ENCODE results near the gene SPATA2. TPM values are rescaled to one million over a fixed set of nuclear protein-coding genes. Genes with fewer than 3 reads are reported as not detected.

The SPATA2 gene
- total RNA-seq, 1 donor from 2014 or later, result 8.0 TPM

DNA sequence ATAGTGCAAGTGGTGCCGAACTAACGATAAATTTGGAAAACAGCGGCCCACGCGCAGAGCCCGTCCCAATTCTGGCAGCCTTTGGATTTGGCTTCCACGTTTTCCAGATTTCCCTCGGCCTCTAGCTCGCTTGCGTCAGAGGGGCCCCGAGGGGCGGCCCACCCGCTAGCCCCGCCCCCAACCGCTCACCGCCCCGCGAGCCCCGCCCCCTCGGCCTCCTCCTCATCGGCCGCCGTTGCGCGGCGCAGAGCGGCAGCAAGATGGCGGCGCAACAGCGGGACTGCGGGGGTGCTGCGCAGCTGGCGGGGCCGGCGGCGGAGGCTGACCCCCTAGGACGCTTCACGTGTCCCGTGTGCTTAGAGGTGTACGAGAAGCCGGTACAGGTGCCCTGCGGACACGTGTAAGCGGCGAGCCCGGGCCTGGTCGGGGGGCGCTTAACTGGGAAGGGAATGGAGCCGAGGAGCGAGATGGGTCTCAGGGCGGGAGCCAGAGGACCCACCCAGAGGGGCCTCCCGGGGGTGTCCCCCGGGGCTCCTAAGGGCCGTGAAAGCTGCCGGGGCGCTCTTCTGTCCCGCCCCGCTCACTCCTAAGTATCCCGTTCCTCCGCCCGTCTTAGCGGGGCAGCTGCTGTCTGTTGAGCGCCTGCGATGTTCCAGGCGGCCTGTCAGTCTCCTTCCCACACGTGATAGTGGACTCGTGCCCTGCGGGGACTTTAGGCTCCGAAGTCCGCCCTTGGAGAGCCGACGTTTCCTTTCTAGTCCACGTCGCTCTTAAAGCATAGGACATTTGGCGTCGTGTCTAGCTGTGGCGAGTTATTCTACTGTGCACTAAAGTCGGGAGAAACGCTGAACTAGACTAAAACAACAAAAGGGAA, 21.1 kb upstream of the SPATA2 start, which contains the start of gene RNF114:
TSS of gene RNF114 (plus strand) at position 245 of the 874 bp plus-strand sequence. CDS start at position 261, 16 bp downstream.
- peak; percentile 86 to 94 for DNase-seq (ENCODE audit: low spot score in 2 of 2, unreplicated experiment in 2 of 2)
- TF ChIP-seq, protein P1, sequence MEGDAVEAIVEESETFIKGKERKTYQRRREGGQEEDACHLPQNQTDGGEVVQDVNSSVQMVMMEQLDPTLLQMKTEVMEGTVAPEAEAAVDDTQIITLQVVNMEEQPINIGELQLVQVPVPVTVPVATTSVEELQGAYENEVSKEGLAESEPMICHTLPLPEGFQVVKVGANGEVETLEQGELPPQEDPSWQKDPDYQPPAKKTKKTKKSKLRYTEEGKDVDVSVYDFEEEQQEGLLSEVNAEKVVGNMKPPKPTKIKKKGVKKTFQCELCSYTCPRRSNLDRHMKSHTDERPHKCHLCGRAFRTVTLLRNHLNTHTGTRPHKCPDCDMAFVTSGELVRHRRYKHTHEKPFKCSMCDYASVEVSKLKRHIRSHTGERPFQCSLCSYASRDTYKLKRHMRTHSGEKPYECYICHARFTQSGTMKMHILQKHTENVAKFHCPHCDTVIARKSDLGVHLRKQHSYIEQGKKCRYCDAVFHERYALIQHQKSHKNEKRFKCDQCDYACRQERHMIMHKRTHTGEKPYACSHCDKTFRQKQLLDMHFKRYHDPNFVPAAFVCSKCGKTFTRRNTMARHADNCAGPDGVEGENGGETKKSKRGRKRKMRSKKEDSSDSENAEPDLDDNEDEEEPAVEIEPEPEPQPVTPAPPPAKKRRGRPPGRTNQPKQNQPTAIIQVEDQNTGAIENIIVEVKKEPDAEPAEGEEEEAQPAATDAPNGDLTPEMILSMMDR (IDR thresholded peaks at IDR 0.05; ENCODE audit: unreplicated experiment), result no peak
- Mint-ChIP-seq H3K4me3 (peak within 1 kb of the TSS; percentile 89), H3K9me3 (no peaks in the 10 kb centered on the region), H3K27me3 (ENCODE audit: low read depth) (no peaks in the 10 kb centered on the region), H3K27ac (peak within 1 kb of the TSS; percentile 89), H3K4me1 (peaks cover 25% of the 10 kb centered on the region), H3K36me3 (peaks cover 8% of the 10 kb centered on the region)

DNA sequence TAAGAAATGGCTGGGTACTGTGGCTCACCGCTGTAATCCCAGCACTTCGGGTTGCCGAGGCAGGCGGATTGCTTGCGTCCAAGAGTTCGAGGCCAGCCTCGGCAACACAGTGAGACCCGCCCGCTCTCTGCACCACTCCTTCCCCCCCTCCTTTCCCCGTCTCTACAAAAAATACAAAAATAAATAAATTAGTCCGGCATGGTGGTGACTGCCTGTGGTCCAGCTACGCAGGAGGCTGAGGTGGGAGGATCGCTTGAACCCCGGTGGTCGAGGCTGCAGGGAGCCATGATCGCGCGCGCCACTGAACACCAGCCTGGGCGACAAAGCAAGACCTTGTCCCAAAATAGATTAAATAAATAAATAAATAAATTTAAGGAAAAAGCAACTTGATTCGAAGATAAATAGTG, 20.4 kb upstream of the SPATA2 start:
- Mint-ChIP-seq H3K4me3 (peak overlapping the region; percentile 89), H3K27me3 (ENCODE audit: low read depth) (no peaks in the 10 kb centered on the region)

DNA sequence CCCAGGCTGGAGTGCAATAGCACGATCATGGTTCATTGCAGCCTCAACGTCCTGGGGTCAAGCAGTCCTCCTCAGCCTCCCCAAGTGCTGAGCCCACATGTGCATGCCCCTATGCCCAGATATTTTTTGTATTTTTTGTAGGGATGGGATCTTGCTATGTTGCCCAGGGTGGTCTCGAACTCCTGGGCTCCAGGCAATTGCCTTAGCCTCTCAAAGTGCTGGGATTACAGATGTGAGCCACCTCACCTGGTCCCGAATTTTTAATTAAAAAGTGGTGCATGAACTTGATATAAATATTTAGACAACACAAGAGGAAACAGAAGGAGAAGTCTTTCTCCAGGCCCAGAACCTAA, 13.8 kb upstream of the SPATA2 start:
- no peak overlapping the region for H3K4me3 Mint-ChIP-seq
- H3K9me3 Mint-ChIP-seq, result peaks cover 5% of the 10 kb centered on the region
- DNase-seq (ENCODE audit: low spot score in 2 of 2, unreplicated experiment in 2 of 2), result no peak
- H3K27me3 Mint-ChIP-seq (ENCODE audit: low read depth), result no peaks in the 10 kb centered on the region
- peak overlapping the region; percentile 87 for H3K27ac Mint-ChIP-seq
- H3K36me3 Mint-ChIP-seq, result no peaks in the 10 kb centered on the region
- TF ChIP-seq, protein P1 (IDR thresholded peaks at IDR 0.05; ENCODE audit: unreplicated experiment), result no peak
- H3K4me1 Mint-ChIP-seq, result peaks cover 7% of the 10 kb centered on the region

More for the DNA sequence above, 20.4 kb upstream of the SPATA2 start:
- Mint-ChIP-seq H3K9me3 (no peaks in the 10 kb centered on the region), H3K4me1 (peaks cover 25% of the 10 kb centered on the region), H3K27ac (no peak overlapping the region), H3K36me3 (peaks cover 2% of the 10 kb centered on the region)
- TF ChIP-seq, protein P1 (IDR thresholded peaks at IDR 0.05; ENCODE audit: unreplicated experiment), result no peak
- DNase-seq (ENCODE audit: low spot score in 2 of 2, unreplicated experiment in 2 of 2), result no peak

DNA sequence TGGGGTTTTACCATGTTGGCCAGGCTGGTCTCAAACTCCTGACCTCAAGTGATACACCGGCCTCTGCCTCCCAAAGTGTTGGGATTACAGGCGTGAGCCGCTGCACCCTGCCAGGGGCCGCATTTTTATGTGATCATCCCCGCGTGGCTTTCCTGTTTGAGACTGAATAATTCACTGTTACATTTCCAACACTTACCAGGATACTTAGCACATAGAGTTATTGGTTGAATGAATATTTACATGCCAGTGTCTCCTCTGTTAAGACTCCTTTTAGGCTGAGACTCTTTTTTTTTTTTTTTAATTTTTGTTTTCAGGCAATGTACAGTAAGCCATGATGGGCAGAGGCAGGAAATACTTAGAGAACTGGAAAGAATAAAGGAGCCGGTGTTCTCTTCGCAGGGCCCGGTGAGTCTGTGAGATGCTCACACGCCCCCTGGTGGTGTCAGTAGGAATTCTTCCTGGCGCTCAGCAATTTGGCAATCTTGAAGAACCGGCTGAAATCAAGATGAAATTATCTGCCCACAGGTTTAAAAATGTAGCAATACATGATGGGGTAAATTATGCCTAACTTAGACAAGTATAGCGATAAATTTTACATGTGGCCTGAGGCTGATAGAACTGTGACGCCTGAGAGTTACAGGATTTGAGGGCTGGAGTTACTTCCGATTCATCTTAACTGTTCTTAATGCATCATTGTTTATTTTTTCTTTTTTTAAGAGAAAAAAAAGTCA, 13.2 kb upstream of the SPATA2 start:
- Mint-ChIP-seq H3K9me3 (peaks cover 5% of the 10 kb centered on the region), H3K27me3 (ENCODE audit: low read depth) (no peaks in the 10 kb centered on the region), H3K4me1 (peaks cover 7% of the 10 kb centered on the region), H3K4me3 (no peak overlapping the region), H3K27ac (peak overlapping the region; percentile 87), H3K36me3 (no peaks in the 10 kb centered on the region)
- TF ChIP-seq, protein P1 (IDR thresholded peaks at IDR 0.05; ENCODE audit: unreplicated experiment), result peak; percentile 92
- DNase-seq (ENCODE audit: low spot score in 2 of 2, unreplicated experiment in 2 of 2), result peak; percentile 58 to 87

DNA sequence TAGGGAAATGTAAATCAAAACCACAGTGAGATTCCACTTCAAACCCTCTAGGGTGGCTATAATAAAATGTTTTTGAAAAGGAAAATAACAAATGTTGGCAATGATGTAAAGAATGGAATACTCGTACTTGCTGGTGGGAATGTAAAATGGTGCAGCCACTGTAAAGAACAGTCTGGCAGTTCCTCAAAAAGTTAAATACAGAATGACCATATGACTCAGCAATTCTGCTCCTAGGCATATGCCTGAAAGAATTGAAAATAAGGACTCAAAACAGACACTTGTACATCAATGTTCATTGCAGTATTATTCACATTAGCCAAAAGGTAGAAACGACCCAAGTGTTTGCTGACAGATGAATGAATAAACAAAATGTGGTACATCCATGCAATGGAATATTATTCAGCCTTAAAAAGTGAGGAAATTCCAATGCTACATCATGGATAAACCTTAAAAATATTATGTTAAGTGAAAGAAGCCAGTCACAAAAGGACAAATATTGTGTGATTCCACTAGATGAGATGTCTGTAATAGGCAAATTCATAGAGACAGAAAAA, 10.6 kb upstream of the SPATA2 start:
- peaks cover 7% of the 10 kb centered on the region for H3K4me1 Mint-ChIP-seq
- no peak overlapping the region for H3K4me3 Mint-ChIP-seq
- TF ChIP-seq, protein P1 (IDR thresholded peaks at IDR 0.05; ENCODE audit: unreplicated experiment), result no peak
- no peaks in the 10 kb centered on the region for H3K27me3 Mint-ChIP-seq (ENCODE audit: low read depth)
- no peak overlapping the region for H3K27ac Mint-ChIP-seq
- no peaks in the 10 kb centered on the region for H3K36me3 Mint-ChIP-seq
- DNase-seq (ENCODE audit: low spot score in 2 of 2, unreplicated experiment in 2 of 2), result no peak
- peaks cover 5% of the 10 kb centered on the region for H3K9me3 Mint-ChIP-seq
